ENCODE data around the gene ASAP3. TPM values are rescaled to one million over a fixed set of nuclear protein-coding genes. Genes with fewer than 3 reads are reported as not detected.
"Not testable (repeated sequence)": the region's sequence is repeated elsewhere in the genome, so short reads cannot be mapped to it uniquely, and the experiment has no call there.

ASAP3 gene
- total RNA-seq, 1 donor from 2014 or later = 25.5 TPM

- no peak for DNase-seq
Observed at GRCh38 chr1:23514111-23514679, 30.2 kb upstream of the ASAP3 start.

DNA sequence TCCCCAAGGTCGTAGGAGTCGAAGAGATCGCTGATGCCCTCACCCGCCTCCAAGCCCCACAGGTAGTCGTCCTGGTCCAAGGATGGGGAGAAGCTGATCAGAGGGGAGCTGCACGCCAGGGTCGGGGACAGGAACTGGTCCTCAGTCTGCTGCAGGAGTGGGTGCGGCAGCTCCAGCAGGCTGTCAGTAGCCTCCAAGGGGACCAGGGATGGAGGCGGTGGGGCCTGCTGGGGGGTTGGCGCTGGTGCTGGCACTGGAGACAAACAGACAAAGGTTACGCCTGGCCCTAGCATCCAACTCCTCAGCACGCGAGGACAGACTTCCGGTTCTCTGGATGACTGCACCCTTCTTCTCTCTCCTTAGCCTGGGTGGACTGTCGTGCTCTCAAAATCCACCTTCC, 25.9 kb upstream of the ASAP3 start:
- DNase-seq = no peak

DNA sequence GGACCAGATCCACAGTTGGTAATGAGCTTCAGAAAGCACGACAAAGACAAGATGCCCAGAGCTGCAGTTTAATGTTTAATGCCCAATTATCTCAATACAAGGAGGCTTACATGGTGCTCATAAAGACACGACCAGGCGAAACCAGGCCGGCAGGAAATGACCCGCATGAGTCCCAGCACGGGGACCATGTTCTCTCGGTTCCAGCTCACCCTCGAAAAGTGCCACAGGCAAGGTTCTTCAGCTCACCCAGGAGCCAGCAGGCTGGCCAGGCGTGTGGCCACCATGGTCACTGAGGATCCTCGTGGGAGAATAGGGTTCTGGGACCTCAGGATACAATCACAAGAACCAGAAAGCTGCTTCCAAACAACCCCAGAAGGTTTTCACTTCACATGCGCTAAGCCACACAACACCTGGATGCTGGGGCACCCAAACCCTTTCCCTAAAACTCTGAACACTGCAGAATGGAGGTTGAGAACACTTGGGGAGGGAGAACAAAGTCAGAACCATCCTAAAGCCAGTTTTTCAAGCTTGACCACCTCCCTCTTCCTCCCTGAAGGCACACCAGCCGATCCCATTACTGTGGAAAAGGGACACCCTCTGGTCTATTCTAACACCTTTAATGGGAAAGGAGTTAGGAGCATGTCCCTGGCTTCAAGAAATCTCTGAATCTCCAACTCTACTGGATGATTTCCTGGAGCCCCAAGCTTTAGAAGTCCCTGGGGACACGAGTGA, 22.6 kb upstream of the ASAP3 start:
- no peak for DNase-seq

- DNase-seq = no peak
Observed at GRCh38 chr1:23505851-23506250, 21.9 kb upstream of the ASAP3 start.

DNA sequence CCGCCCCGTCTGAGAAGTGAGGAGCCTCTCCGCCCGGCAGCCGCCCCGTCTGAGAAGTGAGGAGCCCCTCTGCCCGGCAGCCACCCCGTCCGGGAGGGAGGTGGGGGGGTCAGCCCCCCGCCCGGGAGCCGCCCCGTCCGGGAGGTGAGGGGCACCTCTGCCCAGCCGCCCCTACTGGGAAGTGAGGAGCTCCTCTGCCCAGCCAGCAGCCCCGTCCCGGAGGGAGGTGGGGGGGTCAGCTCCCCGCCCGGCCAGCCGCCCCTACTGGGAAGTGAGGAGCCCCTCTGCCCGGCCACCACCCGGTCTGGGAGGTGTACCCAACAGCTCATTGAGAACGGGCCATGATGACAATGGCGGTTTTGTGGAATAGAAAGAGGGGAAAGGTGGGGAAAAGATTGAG, 20.2 kb upstream of the ASAP3 start:
- not testable (repeated sequence) for DNase-seq

GRCh38 chr1:23502951-23503350, 19.0 kb upstream of the ASAP3 start:
- DNase-seq = no peak

GRCh38 chr1:23500466-23500865, 16.5 kb upstream of the ASAP3 start:
- DNase-seq = no peak

GRCh38 chr1:23497777-23498439, 13.9 kb upstream of the ASAP3 start:
- DNase-seq = no peak

GRCh38 chr1:23496490-23497181, 12.7 kb upstream of the ASAP3 start:
- no peak for DNase-seq

- not testable (repeated sequence) for DNase-seq
Observed at GRCh38 chr1:23494836-23495235, 10.9 kb upstream of the ASAP3 start.

GRCh38 chr1:23492776-23493175, 8.8 kb upstream of the ASAP3 start:
- not testable (repeated sequence) for DNase-seq

DNA sequence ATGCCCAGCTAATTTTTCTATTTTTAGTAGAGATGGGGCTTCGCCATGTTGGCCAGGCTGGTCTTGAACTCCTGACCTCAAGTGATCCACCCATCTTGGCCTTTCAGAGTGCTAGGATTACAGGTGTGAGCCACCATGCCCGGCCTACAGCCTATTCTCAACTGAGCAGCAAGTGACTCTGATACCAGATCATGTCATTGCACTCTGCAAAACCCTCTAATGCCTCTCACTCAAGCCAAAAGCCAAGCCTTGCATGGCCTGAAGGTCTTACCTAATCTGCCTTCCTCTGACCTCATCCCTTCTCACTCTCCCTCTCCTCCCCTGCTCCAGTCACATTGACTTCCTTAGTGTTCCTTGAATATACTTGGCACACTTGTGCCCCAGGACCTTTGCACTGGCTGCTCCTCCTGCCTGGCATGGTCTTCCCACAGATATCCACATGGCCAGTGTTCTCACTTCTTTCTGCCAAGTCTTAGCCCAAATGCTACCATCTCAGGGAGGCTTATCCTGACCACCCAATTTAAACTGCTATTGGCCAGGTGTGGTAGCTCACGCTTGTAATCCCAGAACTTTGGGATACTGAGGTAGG, 8.2 kb upstream of the ASAP3 start:
- no peak for DNase-seq

DNA sequence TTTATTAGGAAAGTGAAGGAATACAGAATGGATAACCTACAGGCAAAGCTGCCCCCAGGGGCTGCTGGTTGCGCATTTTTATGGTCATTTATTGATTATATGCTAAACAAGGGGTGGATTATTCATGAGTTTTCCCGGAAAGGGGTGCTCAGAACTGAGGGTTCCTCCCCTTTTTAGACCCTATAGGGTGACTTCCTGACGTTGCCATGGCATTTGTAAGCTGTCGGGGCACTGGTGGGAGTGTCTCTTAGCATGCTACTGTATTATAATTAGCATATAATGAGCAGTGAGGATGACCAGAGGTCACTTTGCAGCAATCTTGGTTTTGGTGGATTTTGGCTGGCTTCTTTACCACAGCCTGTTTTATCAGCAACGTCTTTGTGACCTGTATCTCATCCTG, 5.9 kb upstream of the ASAP3 start:
- no peak for DNase-seq

DNA sequence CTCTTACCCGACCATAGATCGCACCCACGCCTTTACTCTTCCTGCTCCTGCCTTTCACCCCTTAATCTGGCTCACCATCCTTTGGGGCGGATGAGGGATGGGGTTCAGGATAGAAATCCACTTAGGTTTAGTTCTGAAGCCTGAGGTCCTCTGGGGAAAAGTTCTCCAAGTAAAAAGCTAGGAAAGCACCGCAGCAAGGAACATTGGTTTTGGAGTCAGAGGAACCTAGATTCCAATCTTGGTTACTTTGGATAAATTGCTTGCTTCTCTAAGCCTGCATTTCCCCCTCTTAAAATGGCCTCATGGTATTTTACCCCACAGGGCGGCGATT, 988 bp upstream of the ASAP3 start:
- no peak for DNase-seq

GRCh38 chr1:23484253-23485001, 448 bp upstream of the ASAP3 start:
- DNase-seq = peak; percentile 94

DNA sequence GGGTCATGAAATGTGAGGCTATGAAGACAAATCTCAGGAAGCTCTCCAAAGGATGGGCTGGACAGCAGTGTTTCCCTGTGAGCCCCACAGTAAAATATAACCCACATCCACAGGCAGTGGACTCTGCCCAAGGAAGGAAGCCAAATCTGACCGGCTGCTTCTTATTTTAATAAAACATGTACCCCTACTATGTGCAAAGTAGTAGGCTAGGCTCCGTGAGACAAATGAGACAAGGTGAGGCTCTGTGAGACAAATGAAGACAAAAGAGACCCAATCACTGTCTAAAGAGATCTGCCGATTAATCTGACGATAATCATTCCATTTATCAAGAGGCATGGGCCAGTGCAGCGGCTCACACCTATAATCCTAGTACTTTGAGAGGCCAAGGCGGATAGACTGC, 2.1 kb downstream of the ASAP3 start:
- DNase-seq = no peak

DNA sequence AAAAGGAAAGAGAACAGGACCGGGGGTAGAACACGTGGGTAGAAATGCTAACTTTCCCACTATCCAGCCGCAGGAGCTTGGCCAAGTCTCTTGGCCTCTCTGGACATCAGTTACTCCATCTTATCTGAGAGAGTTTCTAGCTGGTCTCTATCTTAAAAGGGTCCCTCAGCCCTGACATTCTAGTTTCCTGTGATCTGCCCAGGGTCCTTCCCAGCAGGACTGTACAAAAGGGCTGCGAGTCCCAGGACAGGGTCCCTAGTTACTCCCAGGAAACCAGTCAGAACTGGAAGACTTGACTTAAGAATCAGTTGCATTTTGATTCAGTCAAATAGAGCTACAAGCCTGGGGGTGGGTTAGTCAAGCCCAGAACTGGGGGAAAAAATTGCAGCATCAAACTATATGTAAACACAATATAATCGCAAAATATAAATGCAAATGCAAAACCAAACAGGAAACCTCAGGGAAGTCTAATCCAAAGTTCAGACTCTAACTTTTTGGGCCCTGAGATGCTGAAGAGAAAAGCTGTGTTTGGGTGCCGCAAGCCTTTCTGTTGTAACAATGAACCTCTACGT, 2.9 kb downstream of the ASAP3 start:
- DNase-seq = no peak

DNA sequence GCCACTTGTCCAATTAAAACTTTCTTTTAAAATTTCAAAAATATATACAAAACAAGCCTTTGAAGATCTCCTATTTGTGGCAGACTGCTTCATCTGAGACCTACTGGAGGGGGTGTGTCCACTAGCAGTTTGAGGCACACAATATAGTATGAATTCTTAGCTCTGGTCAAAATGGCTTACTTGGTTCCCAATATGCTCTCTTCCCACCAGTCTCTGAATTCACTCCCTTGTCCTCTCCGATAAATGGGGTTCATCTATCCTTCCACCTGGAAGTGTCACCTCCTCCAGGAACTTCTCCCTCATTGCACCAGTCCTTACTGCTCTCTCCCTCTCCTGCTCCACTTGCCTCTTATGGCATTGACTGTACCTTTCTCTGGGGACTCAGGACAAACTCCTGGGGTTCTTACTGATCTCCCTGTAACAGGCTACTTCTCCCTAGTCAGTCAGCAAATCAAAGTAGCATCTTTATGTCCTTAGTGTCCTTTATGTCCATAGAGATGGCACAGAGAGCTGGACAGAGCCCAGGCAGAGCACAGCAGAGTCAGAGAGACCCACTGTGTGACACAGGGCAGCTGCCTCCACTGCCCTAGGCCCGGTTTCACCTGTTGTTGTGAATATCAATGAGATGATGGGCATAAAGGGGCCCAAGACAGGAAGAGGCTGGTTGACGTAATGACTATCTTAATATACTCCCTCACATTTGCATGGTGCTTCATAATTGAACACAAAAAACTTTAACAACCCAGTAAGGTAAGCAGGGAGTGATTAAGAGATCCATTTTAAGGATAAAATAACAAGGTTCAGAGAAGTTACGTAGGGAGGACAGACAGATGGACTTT, 3.6 kb downstream of the ASAP3 start:
- no peak for DNase-seq

- DNase-seq = no peak
Observed at GRCh38 chr1:23479666-23479941, 4.4 kb downstream of the ASAP3 start.

DNA sequence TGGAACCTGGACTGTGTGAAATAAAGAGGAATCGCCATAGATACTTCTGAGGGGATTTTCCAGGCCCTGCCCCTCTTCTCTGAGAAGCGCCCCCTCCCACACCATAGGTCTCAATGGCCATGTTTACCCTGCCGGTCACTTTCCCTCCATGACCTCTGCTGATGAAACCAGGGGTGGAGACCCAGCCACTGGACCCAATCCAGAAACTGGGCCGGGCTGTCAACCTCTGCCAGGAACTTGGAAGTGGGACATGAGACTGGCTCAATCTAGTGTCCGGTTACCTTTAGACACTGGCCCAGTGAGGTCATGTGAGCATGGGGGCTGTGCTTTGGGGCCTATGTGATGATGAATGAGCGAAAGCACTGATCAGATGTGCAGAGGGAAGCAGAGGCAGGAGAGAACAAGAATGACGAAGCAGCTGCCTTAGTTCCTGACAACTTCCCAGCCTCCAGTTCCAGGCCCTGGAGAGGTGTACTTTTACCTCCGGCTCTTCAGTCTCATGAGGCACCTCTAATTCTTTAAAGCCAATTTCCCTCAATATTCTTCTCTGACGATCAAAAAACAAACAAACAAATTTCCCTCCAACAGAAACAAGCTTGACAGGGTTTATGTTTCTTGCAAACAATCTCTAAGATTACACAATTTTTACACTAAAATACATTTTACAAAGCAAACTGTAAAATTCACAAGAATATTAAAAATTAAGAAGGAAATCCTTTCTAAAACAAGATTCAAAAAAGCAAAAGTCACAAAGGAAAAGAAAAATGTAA, 4.9 kb downstream of the ASAP3 start:
- peak; percentile 42 for DNase-seq
